Stimulated activated CD8-positive, alpha-beta memory T cell treated with anti-CD3 and anti-CD28 coated beads, Interleukin-4, amount 100 ng/mL, for 4 hours (primary cell): ENCODE data around the gene CYCS.

Experiments used
- DNase-seq, 2 donors: peaks; one replicate each; pipeline ENCODE4 v3.0.0-alpha.2; 2020; ENCODE audit warnings: low read depth in 2 of 2, low spot score in 1 of 2

CYCS gene

GRCh38 chr7:25075459-25075858 lies 49.6 kb downstream of the CYCS start:
- no peak for DNase-seq

- no peak for DNase-seq
These were observed 51.6 kb downstream of the CYCS start for GRCh38 chr7:25073451-25073850.
